NCI-H82 treated with DMSO at 0.1 percent for 48 hours (cell line): ENCODE measurements around the gene CST4.
"Not testable (repeated sequence)": the region's sequence is repeated elsewhere in the genome, so short reads cannot be mapped to it uniquely, and the experiment has no call there.

ENCODE experiments used
- DNase-seq: peaks from one replicate; lab custom pipeline; 2025; ENCODE audit not compliant: unreplicated experiment; lab: John Stamatoyannopoulos, UW

CST4 gene

DNA sequence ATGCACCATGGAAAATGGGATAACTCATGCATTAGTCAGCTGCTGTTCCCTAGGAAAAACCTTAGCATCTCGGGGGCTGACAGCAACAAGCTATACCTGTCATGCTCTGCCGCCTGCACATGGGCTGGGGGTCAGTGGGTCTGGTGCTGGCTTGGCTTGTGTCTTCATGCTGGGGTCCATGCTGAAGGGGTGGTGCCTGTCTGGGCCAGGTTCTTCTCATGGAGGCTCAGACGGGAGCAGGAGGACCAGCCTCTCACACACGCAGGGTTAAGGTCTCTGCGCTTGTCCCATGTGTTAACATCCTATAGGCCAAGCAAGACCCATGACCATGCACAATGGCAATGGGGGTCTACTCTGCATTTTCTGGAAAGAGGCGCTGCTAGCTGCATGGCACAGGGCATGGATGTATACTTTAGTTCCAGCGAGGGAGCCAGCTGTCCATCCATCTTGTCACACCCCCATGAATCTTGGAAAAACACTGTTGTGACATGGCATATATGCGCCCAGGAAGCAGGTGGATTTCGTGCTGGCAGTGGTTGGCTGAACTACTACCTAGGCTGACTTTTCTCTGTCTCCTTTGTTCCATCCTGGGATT, 26.5 kb downstream of the CST4 start:
- DNase-seq, result no peak

DNA sequence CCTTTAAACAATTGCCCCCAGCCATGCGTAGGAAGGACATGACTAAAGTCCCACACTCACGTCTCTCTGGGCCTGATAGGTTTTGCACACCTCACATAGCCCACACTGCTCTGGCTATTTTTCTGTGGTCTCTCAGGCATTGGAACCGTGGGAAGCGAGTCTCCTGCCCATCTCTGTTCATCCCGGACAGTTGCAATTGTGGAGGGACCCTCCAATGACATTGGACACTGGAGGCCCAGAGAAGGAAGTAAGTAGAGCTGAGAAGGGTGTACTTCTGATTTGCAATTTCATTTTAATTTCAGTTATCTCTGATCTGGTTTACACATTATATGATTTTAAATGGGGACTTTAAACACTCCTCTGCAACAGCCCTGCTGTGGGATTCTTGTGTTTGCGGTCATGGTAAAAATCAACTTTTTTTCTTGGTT, 27.8 kb downstream of the CST4 start:
- no peak for DNase-seq

DNA sequence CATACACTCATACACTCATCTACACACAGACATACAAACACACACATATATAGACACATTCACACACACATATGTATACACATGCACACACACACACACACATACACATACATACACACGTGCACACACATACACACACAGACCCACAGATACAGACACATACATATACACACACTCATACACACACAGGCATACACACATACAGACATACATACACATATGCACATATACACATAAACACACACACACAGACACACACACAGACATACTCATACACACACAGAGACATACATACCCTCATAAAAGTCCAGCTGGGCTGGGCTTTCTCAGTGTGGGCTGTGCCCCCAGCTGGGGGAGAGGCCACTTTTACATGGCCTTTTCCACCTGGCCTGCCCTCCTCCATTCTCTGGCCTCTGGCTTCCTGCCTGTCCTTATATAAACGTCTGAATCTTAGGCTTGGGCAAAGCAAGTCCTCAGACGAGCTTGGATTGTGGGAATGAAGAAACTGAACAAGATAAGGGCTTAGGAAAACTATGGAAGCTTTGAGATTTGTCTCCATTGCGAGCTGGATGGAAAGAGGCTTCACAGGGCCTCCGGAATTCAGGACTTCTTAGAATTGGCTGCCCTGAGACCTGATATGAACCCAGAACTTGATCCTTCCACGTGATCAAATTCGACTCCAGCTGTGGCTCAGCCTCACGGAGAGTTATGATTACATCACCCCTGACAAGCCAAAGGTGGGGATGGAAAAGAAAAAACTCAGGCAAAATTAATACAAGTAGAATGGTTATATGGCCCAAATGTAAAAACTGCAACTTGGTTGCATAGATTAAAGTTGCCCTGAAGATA, 28.6 kb downstream of the CST4 start:
- peak; percentile 9 for DNase-seq

DNA sequence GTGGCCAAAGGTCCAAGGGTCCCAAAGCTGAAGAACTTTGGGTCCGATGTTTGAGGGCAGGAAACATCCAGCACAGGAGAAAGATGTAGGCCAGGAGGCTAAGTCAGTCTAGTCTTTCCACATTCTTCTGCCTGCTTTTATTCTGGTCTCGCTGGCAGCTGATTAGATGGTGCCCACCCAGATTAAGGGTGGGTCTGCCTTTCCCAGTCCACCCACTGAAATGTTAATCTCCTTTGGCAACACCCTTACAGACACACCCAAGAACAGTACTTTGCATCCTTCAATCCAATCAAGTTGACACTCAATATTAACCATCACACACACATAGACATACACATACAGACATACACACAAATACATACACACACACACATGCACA, 29.2 kb downstream of the CST4 start:
- DNase-seq, result not testable (repeated sequence)

DNA sequence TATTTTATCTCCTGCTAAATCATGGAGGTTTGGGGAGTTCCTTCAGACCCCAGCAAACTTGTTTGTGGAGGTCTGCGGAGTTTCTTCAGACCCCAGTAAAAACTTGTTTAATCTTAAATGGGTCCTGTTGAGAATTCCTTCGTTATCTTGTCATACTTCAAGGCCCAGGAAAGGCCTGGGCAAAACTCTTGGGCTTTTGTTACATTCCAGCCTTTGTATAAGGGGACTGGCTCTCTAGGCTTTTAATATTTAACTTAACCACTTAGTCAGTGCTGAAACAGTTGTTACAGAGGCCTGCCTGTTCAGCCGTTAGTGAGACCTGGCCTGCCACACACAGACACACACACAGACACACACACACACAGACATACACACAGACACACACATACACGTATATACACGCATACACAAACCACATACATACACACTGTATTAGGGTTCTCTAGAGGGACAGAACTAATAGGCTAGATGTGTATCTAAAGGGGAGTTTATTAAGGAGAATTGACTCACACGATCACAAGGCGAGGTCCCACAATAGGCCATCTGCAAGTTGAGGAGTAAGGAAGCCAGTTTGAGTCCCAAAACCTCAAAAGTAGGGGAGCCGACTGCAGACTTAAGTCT, 29.7 kb downstream of the CST4 start:
- no peak for DNase-seq

DNA sequence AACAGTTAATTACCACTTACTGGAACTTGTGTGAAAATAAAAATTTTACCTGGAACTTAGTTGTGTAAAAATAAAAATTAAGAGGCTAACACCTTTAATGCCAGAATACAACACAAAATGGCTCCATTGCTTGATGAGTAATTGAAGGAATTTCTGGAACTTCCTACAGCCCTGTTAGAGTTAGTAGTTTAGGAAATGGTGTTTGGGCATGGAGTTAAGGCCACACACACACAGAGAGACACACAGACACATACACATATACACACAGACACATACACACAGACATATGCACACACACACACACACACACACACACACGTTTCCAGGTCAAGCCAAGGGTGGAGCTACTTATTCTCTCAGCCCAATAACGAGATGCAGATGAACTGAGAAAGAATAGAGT, 30.5 kb downstream of the CST4 start:
- DNase-seq, result no peak

DNA sequence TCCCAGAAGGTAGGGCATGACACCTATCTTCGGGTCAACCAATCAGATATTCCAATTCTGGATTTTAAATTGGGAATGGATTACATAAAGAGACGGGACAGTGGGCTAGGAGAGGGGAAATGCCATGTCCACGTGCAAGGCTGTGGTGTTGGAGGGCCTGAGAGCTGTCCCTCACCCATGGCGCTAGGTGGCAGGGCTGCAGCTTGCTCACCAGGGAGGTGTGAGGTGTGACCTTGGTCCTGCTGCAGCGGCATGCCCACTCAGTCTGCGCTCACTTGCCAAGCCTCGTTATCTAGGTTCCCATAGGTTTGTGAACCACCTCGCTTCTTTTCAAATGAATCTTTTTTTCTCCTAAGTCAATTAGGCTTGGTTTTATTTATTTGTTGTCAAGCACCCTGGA, 31.6 kb downstream of the CST4 start:
- DNase-seq, result no peak

DNA sequence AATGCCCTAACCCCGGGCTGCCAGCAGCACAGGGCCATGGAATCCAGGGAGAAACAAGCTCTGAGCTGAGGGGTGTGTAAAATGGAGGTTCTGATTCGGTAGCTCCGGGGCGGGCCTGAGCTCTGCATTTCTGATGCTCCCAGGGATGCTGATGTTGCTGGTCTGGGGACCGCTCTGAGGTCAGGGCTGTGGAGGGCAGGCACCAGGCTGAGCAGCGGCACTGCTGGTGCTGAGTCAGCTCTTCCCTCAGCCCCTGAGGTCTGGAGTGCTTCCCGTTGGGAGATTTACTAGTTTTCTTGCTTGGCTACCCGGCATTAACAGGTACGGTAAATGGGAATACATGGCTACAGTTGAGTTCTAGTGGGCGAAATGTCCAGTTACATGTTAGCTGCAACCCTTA, 32.5 kb downstream of the CST4 start:
- no peak for DNase-seq

DNA sequence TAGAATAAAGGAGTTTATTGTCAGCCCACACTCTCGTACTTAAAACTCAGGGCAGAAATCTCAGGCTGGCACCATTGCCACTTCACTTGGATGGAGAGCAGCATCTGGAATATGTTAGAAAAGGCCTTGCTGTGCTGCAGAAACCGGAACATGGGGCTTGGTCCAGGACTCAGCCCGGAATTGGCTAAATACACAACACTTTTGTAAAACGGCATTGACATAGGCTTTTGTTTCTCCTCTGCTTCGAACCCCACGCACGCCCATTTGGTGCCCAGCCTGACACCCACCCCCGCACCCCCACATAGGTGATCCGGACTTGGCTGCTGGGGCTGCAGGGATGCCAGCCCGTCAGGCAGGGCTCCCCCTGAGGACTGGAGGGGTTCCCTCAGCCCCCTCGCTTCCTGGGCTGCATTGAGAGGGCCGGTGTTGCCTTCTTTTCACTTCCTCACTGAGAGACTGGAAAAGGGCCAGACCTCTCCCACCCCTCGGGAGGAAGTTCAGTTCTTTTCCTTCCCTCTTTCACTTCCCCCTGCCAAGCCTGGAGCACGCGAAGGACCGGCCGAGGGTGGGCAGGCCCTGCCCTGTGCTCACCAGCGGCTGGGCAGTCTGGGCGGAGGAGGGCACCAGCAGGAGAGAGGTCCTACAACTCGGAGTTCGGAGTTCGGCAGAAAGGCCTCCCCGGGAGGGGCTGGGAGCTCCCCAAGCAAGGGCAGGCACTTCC, 33.2 kb downstream of the CST4 start:
- no peak for DNase-seq

DNA sequence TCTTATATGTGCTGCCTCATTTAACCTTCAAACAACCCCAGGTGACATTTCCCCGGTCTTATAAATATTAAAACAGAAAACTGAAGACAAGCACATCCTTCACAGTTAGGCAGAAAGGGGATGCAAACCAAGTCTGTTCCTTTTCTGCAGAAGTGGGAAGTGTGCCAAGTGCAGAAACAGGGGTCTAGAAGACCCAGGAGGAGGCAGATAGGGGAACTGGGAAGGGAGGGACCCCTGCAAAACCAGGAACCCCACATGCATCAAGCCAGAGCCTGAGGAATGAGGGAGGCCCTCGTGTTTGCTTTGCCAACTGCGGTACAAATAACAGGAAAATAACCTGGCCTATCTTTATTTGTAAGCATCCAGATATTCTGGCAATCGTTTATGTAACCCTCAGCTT, 34.1 kb downstream of the CST4 start:
- no peak for DNase-seq

DNA sequence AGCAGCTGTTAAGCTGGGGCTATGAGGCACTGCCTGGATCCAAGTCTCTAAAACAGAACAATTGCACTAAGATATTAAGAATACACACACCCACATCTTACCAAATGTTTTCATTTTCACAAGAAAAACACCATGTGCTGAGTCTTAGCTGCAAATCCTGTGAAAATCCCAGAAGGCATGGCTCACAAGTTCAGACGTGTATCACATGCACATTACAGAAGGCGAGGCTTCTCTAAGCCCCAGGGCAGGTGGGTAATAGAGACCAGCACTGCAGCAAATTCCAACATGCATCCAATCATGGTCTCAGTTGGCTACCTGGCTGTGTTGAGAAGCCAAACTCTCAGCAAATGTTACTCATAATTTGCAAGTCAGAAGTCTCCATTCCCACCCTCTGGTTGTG, 34.8 kb downstream of the CST4 start:
- DNase-seq, result no peak

DNA sequence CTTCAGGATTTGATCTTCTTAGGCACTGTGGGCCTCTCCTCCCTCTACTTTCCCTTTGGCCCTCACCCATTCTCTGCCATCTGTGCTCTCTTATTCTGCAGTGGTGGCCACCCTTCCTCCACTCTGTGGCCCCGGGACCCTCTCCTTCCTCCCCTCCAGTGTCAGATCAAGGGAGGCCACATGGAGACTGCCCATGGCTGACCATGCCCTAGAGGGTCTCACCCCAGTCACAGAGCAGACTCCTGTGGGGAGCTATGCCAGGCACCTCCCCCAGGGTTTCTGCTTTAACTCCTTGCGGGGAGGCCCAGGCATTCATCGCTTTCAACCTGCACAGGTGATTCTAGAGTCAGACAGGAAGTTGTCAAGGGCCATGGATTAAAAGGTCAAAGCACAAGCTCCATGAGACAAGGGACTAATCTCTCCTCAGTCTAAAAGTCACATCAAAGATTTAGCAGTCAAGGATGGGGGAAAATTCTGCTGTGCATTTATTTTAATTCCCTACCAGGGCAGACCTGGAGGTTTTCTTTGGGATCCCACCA, 35.4 kb downstream of the CST4 start:
- no peak for DNase-seq

DNA sequence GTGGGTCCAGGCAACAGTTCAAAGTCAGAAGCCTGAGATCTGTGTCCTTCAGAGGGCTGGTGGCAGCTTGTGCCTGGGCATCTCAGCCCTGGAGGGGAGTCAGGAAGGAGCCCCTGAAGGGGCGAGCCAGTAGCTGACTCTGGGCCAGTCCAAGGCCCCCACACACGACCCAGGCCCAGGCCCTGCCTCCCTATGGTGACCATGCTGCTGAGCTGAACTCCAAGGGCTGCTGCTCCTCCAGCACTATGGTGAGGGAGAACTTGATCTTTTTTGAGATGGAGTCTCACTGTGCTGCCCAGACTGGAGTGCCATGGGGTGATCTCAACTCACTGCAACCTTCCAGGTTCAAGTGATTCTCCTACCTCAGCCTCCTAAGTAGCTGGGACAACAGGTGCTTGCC, 35.9 kb downstream of the CST4 start:
- DNase-seq, result no peak

DNA sequence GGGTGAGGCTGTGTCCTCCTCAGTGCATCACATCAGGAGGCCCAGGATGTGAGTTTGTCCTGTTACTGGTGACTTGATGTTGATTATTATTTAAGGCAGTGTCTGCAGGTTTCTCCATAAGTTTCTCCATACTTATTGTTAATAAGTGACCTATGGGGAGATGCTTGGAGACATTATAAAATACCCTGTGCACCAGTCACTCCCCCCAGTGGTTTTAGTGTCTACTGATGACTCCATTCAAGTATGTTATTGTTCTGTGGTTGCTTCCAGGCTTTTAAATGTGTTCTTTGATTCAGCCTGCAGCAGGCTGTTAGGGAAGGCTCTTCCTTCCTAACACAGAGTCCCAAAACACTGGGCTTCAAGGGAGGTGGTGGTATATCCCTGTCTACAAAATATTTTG, 36.5 kb downstream of the CST4 start:
- no peak for DNase-seq

DNA sequence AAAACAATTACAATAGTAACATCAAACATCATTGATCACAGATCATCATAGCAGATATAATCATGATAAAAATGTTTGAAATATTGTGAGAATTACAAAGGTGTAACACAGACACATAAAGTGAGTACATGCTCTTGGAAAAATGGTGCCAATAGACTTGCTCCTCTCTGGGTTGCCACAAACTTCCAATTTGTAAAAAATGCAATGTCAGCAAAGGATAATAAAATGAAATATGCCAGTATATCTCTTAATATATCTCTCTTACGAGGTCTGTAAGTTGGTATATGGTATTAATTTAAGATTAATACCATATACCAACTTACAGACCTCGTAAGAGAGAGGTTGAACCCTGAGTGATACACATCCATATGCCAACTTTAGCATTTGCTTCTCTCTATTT, 37.7 kb downstream of the CST4 start:
- no peak for DNase-seq

DNA sequence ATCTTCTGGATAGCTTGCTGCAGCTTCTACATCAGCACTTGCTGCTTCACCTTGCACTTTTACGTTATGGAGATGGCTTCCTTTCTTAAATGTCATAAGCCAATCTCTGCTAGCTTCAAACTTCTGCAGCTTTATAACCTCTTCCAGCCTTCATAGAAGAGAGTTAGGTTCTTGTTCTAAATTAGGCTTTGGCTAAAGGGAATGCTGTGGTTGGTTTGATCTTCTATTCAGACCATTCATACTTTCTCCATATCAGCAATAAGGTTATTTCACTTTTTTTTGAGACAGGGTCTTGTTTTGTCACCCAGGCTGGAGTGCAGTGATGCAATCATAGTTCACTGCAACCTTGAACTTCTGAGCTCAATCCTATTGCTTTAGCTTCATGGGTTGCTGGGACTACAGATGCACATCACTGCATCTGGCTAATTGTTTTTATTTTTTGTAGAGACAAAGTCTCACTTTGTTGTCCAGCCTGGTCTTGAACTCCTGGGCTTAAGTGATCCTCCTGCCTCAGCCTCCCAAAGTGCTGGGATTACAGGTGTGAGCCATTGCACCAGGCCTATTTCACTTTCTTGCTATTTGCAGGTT, 38.9 kb downstream of the CST4 start:
- no peak for DNase-seq

DNA sequence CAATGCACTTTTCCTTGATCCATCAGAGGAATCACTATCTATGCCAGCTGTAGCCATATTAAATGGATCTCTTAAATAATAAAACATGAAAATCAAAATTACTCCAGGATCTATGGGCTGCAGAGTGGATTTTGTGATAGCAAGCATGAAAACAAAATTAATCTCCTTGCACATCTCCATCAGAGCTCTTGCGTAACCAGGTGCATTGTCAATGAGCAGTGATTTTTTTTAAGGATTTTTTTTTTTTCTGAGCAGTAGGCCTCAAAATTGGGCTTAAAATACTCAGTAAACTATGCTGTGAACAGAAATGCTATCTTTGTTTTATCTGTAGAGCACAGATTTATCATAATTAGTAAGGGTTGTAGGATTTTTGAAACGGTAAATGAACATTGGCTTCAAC, 39.6 kb downstream of the CST4 start:
- DNase-seq, result no peak

DNA sequence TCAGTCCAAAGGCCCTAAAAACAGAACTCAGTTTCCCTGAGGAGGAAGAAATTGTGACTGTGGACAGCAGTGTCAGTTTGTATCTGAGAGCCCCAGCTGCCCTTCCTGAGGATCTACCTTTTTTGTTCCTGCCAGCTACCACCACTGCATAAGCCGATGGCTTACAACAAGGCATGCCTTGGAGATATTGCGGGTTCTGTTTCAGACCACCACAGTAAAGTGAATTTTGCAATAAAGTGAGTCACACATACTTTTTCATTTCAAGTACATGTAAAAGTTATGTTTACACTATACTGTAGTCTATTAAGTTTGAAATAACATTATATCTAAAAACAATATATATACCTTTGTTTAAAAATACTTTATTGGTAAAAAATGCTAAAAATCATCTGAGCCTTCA, 41.5 kb downstream of the CST4 start:
- no peak for DNase-seq

DNA sequence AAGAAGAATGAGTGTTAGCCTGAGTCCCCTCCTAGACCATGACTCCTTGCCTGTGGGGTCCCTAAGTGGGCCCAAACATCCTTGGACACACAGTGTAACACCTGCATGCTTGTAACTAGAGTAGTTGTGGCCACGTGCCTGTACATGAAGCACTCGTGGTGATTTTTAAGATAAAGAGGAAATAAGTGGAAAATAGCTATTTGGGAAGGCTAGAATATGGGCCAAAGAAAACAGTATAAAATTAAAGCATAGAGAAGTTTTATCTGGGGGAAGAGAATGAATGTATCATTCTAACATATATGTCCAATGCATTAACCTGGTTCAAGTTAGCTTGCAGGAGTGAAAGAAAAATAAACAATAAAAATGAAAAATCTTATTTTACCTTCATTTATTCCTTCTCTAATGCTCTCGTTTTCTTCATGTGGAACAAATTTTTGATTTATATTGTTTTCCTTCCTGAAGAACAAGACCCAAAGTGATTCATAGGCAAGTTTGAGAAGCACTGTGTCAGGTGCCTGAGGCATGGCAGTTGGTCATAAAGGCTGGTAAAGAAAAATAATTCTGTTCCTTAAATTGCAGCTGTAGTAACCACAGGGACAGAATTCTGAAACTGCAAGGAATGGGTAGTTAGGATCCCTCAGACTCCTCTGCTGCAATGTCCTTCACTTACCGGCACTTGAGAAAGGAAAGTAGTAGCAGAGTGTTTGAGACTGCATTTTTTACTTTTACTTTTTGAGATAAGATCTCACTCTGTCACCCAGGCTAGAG, 42.5 kb downstream of the CST4 start:
- DNase-seq, result no peak

DNA sequence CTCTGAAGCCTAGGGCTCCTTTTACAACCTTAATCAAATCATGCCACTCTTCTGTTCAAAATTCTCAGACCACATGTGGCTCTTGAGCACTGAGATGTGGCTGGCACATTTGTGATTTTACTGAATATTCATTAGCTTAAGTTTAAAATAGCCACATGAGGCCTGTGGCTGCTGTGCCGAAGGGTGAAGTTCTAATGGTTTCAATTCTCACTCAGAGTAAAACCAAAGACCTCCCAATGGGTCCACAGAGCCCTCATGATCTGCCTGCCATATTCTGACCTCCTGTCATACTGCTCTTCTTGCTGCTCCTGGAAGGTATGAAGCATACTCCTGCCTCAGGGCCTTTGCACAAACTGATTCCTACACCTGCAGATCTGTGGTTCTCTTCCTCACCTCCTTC, 43.3 kb downstream of the CST4 start:
- no peak for DNase-seq
